Germinal center (tissue), 1 donor: ENCODE data around the gene ACSM3.
"Not testable (repeated sequence)": the region's sequence is repeated elsewhere in the genome, so short reads cannot be mapped to it uniquely, and the experiment has no call there.

Experiments used
- DNase-seq: peaks from one replicate; pipeline ENCODE4 v3.0.0; 2012; ENCODE audit warnings: mixed read lengths, low spot score

ACSM3 gene

DNA sequence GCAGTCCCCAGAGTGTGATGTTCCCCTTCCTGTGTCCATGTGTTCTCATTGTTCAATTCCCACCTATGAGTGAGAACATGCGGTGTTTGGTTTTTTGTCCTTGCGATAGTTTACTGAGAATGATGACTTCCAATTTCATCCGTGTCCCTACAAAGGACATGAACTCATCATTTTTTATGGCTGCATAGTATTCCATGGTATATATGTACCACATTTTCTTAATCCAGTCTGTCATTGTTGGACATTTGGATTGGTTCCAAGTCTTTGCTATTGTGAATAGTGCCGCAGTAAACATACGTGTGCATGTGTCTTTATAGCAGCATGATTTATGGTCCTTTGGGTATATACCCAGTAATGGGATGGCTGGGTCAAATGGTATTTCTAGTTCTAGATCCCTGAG, 8.0 kb upstream of the ACSM3 start:
- not testable (repeated sequence) for DNase-seq

DNA sequence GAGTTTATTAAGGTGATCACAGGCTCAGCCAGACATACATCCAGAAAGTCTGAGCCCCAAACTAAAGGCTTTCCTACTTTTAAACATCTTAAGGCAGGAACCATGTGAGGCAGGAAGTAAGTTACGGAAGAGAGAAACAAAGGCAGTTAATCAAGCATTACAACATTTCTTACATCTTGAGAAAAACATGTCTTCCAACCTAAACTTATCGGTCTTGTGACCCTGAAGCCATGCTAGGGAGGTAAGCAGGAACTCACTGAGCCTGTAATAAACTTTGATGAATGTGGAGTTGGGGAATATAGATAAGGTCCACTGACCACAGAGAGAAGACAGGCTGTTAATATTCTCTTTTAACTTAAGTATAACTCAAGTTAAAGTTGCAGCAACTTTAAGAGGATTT, 3.5 kb upstream of the ACSM3 start:
- no peak for DNase-seq

DNA sequence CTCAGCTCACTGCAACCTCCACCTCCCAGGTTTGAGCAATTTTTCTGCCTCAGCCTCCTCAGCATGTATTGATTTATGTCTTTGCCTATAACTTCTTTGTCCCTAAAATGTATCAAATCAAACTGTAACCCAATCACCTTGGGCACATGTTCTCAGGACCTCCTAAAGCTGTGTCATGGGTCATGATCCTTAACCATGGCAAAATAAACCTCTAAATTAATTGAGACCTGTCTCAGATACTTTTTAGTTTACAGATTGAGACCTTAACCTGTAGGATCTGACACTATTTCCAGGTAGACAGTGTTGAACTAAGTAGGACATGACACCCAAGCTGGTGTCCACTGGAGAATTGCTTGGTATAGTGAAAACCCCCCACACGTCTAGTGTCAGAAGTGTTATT, 2.6 kb upstream of the ACSM3 start:
- DNase-seq, result no peak

DNA sequence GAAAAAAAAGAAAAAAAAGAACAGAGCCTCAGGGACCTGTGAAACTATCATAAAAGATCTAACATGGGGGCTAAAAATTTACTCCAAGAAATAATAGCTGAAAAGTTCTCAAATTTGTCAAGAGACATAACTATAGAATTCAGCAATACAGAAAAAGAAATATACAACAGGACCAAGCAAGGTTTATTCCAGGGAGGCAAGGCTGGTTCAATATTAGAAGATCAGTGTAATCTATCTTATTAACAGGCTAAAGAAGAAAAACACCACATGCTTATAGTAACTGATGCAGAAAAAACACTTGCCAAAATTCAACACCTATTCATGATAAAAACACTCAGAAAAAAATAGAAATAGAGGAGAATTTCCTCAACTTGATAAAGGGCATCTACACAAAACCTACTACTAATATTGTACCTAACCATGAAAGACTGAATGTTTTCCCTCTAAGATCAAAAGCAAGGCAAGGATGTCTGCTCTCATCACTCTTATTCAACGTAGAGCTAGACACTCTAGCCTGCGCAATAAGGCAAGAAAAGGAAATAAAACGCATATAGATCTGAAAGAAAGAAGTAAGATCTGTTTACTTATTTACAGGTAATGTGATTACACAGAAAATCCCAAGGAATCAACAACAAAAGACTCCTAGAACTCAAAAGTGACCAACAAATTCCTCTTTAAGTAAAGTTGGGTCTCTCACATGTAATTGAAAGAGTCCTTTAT, 1.2 kb upstream of the ACSM3 start:
- DNase-seq, result no peak

DNA sequence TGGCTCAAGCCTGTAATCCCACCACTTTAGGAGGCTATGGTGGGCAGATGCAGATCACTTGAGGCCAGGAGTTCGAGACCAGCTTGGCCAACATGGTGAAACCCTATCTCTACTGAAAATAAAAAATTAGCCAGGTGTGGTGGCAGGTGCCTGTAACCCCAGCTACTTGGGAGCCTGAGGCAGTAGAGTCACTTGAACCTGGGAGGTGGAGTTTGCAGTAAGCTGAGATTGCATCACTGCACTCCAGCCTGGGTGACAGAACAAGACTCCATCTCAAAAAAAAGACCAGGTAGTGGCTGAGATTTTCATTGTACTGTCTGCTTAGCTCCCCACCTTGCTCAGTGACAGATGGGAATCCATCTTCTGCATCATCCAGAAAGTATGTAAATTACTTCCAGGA, 634 bp downstream of the ACSM3 start:
- not testable (repeated sequence) for DNase-seq

DNA sequence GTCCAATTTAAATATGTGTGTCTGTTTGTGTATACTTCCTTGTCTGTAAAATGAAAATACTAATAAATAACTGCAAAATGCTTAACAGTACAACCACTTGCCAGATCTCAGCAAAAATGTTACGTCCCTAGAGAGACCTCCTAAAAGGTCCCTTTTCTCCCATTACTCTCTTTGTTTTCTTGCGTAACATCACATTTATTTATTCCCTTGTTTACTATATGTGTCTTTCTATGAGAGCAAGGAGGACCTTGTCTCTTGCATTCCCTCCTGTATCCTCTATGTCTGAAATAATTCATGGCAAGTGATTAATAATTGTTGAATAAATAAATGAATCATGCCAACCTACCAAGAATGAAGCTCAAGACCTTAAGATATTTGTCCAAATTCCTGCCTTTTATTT, 1.9 kb downstream of the ACSM3 start:
- DNase-seq, result no peak

DNA sequence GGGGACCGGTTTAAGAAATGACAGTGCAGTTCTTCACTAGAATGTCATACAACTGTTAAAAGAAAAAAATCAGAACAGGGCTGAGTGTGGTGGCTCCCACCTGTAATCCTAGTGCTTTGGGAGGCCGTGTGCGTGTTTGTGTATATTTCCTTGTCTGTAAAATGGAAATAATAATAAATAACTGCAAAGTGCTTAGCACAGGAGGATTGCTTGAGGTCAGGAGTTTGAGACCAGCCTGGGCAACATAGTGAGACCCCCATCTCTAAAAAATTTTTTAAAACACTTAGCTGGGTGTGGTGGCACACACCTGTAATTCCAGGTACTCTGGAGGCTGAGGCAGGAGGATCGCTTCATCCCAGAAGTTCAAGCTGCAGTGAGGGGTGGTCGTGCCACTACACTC, 2.5 kb downstream of the ACSM3 start:
- DNase-seq, result no peak

DNA sequence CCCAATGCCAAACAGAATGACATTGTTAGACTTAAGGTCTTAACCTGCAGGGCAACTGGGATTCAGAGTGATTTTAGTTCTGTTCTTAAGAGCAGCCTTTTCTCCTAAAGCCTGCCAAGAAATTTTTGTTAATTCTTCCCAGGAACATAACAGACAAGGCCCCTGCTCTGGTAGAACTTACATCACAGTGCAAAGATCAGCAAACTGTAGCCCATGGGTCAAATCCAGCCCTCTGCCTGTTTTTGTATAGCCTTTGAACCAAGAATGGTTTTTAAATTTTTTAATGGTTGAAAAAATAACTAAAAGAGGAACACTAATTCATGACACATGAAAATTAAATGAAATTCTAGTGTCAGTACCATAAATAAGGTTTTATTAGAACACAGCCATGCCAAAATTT, 3.8 kb downstream of the ACSM3 start:
- no peak for DNase-seq

DNA sequence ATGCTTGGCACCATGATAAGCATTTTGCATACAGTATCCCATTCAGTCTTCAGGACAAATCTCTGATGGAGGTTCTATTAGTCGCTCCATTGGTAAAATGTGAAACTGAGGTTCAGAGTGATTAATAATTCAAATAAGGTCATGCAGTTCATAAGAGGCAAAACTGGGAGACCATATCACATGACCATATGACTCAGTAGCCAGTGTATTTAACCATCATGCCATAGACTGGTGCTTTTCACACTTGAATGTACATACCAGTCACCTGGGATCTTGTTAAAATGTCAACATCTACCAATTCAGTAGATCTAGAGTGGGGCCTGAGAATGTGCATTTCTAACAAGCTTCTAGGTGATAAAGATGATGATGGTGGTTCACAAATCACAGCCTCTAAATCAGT, 4.3 kb downstream of the ACSM3 start:
- DNase-seq, result no peak

DNA sequence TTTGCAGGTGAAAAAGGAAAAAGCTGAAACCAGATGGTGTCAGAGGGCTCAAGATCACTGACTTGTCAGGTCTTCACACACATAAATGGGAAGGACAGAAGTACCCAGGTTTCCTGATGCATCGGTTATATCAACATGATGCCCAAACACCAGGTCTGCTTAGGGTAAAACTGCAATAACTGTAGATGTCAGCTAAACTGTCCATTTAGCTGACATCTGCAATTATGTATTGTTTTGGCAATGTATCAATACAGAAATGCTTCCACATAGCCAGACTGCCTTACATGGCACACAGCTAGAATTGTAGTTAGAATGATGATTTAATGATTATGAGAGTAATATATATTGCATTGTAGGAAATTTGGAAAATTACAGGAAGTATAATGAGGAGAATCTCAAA, 5.0 kb downstream of the ACSM3 start:
- DNase-seq, result no peak

DNA sequence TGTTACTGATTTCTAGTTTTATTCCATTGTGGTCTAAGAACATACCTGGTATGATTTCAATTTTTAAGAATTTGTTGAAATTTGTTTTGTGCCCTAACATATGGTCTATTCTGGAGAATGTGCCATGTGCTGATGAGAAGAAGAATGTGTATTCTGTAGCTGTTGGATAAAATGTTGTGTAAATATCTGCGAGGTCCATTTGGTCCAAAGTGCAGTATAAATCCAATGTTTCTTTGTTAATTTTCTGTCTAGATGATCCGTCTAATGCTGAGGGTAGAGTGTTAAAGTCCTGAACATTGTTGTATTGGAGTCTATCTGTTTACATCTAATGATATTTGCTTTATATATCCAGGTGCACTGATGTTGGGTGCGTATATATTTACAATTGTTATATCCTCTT, 9.9 kb downstream of the ACSM3 start:
- DNase-seq, result no peak

DNA sequence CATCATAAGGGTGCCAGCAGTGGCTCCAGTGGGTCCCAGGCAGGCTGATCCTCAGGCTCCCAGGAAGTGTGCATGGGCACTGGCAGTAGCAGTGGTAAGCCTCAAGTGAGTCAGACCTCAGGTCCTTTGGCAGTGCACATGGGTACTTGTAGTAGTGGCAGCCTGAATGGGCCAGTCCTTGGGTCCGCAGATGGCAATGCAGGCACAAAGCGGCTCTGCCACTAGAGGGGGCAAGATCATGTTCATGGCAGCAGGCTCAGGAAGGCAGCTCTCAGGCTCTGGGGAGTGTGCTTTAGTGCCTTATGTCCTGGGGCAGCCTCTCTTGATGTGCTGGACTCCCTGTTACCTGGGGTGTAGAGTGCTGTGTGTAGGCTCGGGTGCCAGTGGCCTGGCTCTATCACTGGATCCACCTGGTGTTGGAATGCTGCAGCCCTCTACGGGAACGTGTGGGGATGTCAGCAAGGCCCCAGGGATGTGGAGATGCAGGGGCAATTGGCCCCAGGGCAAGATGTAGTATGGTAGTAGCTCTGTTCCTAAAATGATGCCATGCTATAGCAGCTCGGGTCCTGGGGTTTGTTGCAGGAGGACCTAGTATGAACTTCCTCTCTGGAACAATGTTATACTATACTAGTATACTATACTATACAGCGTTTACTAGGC, 11.0 kb downstream of the ACSM3 start:
- peak; percentile 71 for DNase-seq

DNA sequence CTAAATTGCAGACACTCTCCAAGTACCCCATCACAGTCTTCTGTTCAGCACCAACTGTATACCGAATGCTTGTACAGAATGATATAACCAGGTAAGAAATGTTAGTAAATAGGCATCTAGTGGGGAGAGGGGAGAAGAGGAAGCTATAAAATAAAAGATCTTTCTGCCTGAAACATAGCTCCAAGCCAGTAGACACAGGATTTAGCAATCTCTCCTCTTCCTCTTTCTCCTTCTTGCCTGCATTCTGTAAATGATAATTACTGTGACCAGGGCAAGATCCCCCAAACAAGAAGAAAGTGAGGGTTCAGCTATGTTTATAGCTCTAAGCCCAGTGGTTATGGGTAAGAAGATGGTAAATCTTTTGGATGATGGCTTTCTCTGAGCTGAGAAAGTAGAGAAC, 17.9 kb downstream of the ACSM3 start:
- no peak for DNase-seq

DNA sequence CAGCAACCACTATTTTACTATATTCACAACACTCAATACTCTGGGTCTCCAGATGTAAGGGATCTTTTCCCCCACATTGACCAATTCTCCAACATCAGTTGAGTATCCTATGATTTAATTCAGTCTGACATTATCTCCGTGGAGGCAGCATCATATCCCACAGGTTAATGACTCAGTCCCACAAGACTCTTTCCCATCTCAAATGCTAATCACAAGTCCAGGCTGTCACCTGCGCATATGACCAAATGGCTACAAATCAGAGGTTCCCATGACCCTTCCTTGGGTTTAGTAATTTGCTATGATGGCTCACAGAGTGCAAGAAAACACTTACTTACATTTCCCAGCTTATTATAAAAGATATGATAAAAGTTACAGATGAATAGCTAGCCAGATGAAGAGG, 18.7 kb downstream of the ACSM3 start:
- no peak for DNase-seq

DNA sequence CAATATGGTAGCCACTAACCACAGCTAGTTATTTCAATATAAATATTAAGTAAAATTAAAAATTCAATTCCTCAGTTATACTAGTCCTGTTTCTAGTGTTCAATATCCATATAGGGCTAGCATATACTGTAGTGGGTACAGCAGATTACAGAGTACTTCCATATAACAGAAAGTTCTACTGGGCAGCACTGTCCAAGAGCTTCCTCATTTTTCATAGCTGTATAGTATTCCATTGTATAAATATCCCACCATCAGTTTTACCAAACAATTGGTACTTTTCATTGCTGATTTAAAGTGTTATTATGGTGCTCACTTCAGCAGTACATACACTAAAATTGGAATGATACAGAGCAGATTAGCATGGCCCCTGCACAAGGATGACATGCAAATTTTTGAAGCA, 20.4 kb downstream of the ACSM3 start:
- no peak for DNase-seq

DNA sequence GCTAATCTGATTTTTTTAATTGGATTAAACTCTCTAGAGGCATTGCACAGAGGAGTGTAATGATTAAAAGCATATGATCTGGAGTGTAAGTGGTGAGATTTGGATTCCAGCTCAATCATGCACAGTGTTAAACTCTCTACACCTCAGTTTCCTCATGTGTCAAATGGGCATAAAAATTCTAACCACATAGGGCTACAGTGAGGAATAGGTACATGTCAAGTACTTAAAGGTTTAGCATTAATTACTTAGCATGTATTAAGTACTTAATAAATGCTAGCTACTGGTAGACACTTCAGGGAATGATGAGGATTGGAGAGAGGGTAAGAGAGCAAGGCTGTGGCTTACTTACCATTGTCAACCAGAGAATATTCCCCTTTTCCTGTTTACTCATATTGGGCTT, 25.3 kb downstream of the ACSM3 start:
- DNase-seq, result no peak

DNA sequence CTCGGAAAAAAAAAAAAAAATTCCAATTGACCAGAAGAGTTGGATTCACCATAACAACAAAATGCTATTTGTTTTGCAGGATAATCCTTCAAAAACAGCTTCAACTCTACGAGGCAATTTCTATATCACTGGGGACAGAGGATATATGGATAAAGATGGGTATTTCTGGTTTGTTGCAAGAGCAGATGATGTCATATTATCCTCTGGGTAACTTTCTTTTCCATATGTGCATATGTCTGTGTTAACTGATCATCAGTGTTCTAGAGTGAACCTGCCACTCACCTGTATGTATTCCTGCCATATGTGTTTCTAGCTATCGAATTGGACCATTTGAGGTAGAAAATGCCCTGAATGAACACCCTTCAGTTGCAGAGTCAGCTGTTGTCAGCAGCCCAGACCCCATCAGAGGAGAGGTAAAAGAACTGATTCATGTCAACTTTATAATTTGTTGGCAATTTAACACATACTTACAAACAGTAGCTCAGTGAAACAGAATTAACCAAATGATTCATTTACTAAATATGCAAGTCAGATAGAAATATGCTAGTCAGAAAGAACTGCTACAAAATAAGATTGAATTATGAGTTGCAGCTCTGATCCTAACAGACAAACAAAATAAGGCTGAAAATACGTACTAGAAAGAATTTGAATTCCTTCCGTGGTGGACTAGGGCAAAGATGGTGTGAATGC, 28.3 kb downstream of the ACSM3 start:
- no peak for DNase-seq

DNA sequence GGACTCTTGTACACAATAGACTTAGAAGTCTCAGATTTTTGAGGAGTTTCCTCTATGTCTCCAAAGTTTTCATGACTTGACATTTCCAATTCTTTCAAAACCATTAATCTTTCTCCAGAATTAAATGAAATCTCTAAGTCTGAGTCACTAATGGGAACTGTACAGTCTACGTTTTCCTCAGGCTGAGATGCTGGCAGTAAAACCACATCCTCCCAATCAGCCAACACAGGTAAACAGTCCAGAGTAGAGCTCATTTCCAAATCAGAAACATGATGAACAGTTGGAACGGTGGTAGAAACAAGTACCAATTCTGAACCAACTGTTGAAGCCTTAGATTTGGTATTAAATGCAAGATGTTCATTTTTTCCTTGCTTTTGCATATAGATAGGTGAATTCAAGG, 34.5 kb downstream of the ACSM3 start:
- no peak for DNase-seq

DNA sequence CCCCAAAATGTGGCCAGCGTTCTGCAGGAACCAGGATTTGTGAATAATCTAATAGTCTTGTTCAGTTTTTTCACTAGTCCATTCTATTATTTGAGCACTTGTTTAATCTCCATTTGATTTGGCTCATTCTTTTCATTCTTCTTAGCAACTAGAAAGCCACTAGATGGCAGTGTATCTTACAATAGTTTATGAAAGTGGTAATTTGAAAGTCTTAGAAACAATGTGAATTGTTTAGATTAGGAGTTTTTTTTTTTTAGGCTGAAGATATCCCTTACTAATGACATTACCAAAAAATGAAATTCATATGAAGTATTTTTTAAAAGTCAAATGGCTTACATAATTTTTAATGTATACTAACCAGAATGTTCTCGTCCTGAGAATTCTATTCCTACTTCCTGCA, 35.8 kb downstream of the ACSM3 start:
- DNase-seq, result no peak

DNA sequence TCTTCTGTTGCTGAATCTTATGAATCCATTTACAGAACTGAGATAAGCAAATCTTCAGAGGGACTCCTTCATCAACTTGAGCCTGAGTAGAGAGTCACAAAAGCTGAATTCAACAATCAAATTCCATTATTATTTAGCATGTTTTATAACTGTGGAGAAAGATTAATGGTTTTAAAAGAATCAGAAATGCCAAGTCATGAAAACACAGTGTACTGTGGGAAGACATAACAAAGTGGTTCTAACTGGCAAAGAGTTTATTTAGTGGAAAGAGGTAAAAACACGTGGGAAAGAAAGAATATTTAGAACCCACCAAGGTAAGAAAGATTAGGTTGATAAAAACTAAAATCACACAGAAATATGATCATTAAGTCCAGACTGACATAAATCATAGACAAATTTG, 37.5 kb downstream of the ACSM3 start:
- DNase-seq, result no peak

DNA sequence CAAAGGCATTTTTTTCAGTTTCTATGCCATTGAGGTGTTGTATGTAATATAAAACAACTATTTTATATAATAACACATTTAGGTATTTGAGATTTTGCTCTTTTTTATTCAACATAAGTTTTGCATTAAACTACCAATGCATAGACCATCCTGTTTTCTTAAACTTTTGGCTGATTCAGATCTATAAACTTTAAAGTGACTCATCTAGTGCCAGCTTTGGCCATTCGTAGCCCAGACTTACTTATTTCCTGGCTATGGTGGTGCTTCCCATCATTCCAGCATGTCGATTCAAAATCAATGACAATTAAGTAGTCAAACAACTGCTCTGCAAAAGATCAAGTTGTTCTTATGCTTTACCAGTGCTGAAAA, 39.4 kb downstream of the ACSM3 start:
- DNase-seq, result no peak

DNA sequence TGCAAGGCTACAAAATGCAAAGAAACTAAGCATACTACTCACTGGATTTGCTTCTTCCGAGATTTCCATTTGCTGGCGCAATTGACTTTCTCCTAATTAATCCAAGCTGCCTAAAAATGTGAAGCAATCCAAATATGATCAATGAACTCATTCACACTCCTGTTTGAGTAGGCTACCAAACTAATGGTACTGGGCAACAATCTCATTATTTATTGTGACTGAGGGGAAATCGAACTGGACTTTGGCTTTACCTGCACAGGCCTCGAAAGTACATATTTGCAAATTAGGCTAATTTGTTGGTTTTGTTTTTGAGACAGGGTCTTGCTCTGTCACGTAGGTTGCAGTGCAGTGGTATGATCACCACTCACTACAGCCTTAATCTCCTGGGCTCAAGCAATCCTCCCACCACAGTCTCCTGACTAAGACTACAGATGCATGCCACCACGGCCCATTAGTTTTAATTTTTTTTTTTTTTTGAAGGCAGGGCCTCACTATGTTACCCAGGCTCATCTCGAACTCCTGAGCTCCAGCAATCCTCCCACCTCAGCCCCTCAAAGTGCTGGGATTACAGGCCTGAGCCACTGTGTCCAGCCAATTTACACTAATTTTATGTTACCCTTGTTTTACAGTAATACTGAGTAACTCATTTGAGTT, 39.9 kb downstream of the ACSM3 start:
- no peak for DNase-seq

DNA sequence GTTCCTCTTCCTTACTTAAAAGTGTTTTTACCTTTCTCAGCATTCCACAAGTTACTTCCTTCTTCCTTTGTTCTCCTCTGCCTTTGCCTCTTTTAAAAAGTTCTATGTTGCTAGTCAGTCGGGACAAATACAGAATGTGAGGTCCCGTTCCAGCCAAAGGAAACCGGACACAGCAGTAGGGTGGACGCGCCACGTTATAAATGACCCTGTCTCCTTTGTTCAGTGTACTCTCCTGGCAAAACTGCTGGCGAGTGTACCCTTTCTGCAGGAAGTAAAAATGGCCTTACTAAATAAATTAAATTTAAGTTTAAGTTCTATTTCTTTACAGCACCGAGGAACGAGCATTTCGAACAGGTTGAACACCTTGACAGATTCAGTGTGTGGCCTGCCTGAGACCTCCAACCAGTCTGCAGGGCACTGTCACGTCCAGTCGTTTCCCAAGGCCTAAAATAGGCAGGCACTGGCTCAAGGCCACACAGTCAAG, 41.9 kb downstream of the ACSM3 start:
- not testable (repeated sequence) for DNase-seq
